Stimulated activated memory B cell treated with anti-CD40 and anti-IgM and Interleukin-4, amounts not matched to agents 10 μg/mL and 1 μg/mL and 100 μg/mL, for 72 hours (primary cell): ENCODE results near the gene FDXR.

Source experiments
- ATAC-seq: fragments of 150-1000 bp; cut with Tn5 transposase; 2 replicates; pipeline ENCODE4 v1.10.0; 2021
- H3K27ac Mint-ChIP-seq: one replicate; pipeline ENCODE4 v1.8.0; 2022; ENCODE audit warnings: mild to moderate bottlenecking, mixed read lengths
- H3K27me3 Mint-ChIP-seq: one replicate; pipeline ENCODE4 v1.8.0; 2022; ENCODE audit warnings: mixed read lengths
- H3K36me3 Mint-ChIP-seq: one replicate; pipeline ENCODE4 v1.8.0; 2022; ENCODE audit warnings: mixed read lengths
- H3K4me1 Mint-ChIP-seq: one replicate; pipeline ENCODE4 v1.8.0; 2022; ENCODE audit warnings: mixed read lengths
- H3K4me3 Mint-ChIP-seq: one replicate; pipeline ENCODE4 v1.8.0; 2022; ENCODE audit warnings: mild to moderate bottlenecking, moderate library complexity, mixed read lengths
- H3K9me3 Mint-ChIP-seq: one replicate; pipeline ENCODE4 v1.8.0; 2022; ENCODE audit warnings: mixed read lengths

FDXR gene

GRCh38 chr17:74868908-74869255 lies 3.9 kb downstream of the FDXR start:
- H3K4me3 Mint-ChIP-seq, result no peak overlapping the region
- peaks cover 35% of the 10 kb centered on the region for H3K4me1 Mint-ChIP-seq
- no peaks in the 10 kb centered on the region for H3K36me3 Mint-ChIP-seq
- no peak overlapping the region for H3K27ac Mint-ChIP-seq
- peaks cover under 1% of the 10 kb centered on the region for H3K27me3 Mint-ChIP-seq
- no peaks in the 10 kb centered on the region for H3K9me3 Mint-ChIP-seq
- ATAC-seq, result no peak

GRCh38 chr17:74868251-74868907 lies 4.4 kb downstream of the FDXR start:
- H3K27ac Mint-ChIP-seq, result no peak overlapping the region
- no peaks in the 10 kb centered on the region for H3K9me3 Mint-ChIP-seq
- peaks cover 31% of the 10 kb centered on the region for H3K4me1 Mint-ChIP-seq
- peaks cover 5% of the 10 kb centered on the region for H3K27me3 Mint-ChIP-seq
- H3K36me3 Mint-ChIP-seq, result no peaks in the 10 kb centered on the region
- no peak overlapping the region for H3K4me3 Mint-ChIP-seq
- ATAC-seq, result no peak

- ATAC-seq, result no peak
- Mint-ChIP-seq H3K27me3 (peaks cover 24% of the 10 kb centered on the region), H3K9me3 (no peaks in the 10 kb centered on the region), H3K36me3 (no peaks in the 10 kb centered on the region), H3K4me1 (peaks cover 25% of the 10 kb centered on the region), H3K27ac (no peak overlapping the region), H3K4me3 (no peak overlapping the region)
Measured at GRCh38 chr17:74866198-74866835, 6.5 kb downstream of the FDXR start.

GRCh38 chr17:74865504-74866197 lies 7.1 kb downstream of the FDXR start:
- H3K27me3 Mint-ChIP-seq, result peaks cover 31% of the 10 kb centered on the region
- H3K9me3 Mint-ChIP-seq, result no peaks in the 10 kb centered on the region
- H3K36me3 Mint-ChIP-seq, result no peaks in the 10 kb centered on the region
- H3K4me1 Mint-ChIP-seq, result peaks cover 28% of the 10 kb centered on the region
- ATAC-seq, result no peak
- peak overlapping the region; percentile 26 for H3K27ac Mint-ChIP-seq
- H3K4me3 Mint-ChIP-seq, result no peak overlapping the region

GRCh38 chr17:74864866-74865395 lies 7.9 kb downstream of the FDXR start:
- H3K4me1 Mint-ChIP-seq, result peaks cover 35% of the 10 kb centered on the region
- H3K36me3 Mint-ChIP-seq, result no peaks in the 10 kb centered on the region
- H3K27ac Mint-ChIP-seq, result peak overlapping the region; percentile 2
- H3K27me3 Mint-ChIP-seq, result peaks cover 38% of the 10 kb centered on the region
- peak; percentile 60 for ATAC-seq
- H3K4me3 Mint-ChIP-seq, result no peak overlapping the region
- H3K9me3 Mint-ChIP-seq, result no peaks in the 10 kb centered on the region

- no peak overlapping the region for H3K4me3 Mint-ChIP-seq
- peaks cover 32% of the 10 kb centered on the region for H3K4me1 Mint-ChIP-seq
- H3K9me3 Mint-ChIP-seq, result no peaks in the 10 kb centered on the region
- no peak for ATAC-seq
- no peaks in the 10 kb centered on the region for H3K36me3 Mint-ChIP-seq
- H3K27me3 Mint-ChIP-seq, result peaks cover 42% of the 10 kb centered on the region
- peak overlapping the region; percentile 2 for H3K27ac Mint-ChIP-seq
Measured at GRCh38 chr17:74864297-74864865, 8.4 kb downstream of the FDXR start.

- Mint-ChIP-seq H3K4me3 (no peak overlapping the region), H3K27me3 (peaks cover 50% of the 10 kb centered on the region), H3K36me3 (no peaks in the 10 kb centered on the region), H3K27ac (no peak overlapping the region), H3K4me1 (peaks cover 36% of the 10 kb centered on the region), H3K9me3 (no peaks in the 10 kb centered on the region)
- no peak for ATAC-seq
Measured at GRCh38 chr17:74863420-74864296, 9.1 kb downstream of the FDXR start.

- Mint-ChIP-seq H3K36me3 (no peaks in the 10 kb centered on the region), H3K4me1 (peaks cover 36% of the 10 kb centered on the region), H3K27ac (no peak overlapping the region), H3K4me3 (no peak overlapping the region), H3K9me3 (no peaks in the 10 kb centered on the region), H3K27me3 (peaks cover 57% of the 10 kb centered on the region)
- ATAC-seq, result no peak
Measured at GRCh38 chr17:74862919-74863318, 9.9 kb downstream of the FDXR start.

GRCh38 chr17:74862108-74862901 lies 10.5 kb downstream of the FDXR start:
- Mint-ChIP-seq H3K27ac (no peak overlapping the region), H3K9me3 (no peaks in the 10 kb centered on the region), H3K27me3 (peaks cover 63% of the 10 kb centered on the region), H3K36me3 (no peaks in the 10 kb centered on the region), H3K4me3 (peak overlapping the region; percentile 38), H3K4me1 (peaks cover 41% of the 10 kb centered on the region)
- peak; percentile 49 for ATAC-seq

- no peak for ATAC-seq
- no peaks in the 10 kb centered on the region for H3K36me3 Mint-ChIP-seq
- peaks cover 69% of the 10 kb centered on the region for H3K27me3 Mint-ChIP-seq
- peak overlapping the region; percentile 38 for H3K4me3 Mint-ChIP-seq
- H3K9me3 Mint-ChIP-seq, result no peaks in the 10 kb centered on the region
- H3K4me1 Mint-ChIP-seq, result peaks cover 47% of the 10 kb centered on the region
- no peak overlapping the region for H3K27ac Mint-ChIP-seq
Measured at GRCh38 chr17:74861662-74862107, 11.1 kb downstream of the FDXR start.

GRCh38 chr17:74860872-74861661 lies 11.7 kb downstream of the FDXR start:
- Mint-ChIP-seq H3K4me3 (peak overlapping the region; percentile 41), H3K36me3 (no peaks in the 10 kb centered on the region), H3K27ac (peak overlapping the region; percentile 42), H3K9me3 (no peaks in the 10 kb centered on the region), H3K4me1 (peaks cover 47% of the 10 kb centered on the region), H3K27me3 (peaks cover 75% of the 10 kb centered on the region)
- no peak for ATAC-seq

- ATAC-seq, result peak; percentile 44
- Mint-ChIP-seq H3K9me3 (no peaks in the 10 kb centered on the region), H3K4me1 (peaks cover 47% of the 10 kb centered on the region), H3K27ac (peak overlapping the region; percentile 42), H3K27me3 (peaks cover 83% of the 10 kb centered on the region), H3K4me3 (peak overlapping the region; percentile 74), H3K36me3 (no peaks in the 10 kb centered on the region)
Measured at GRCh38 chr17:74860229-74860871, 12.4 kb downstream of the FDXR start.
